Left forelimb (tissue), 1 donor: ENCODE measurements around the gene HOXB1.
A peak's percentile ranks its signal among the peaks of the same experiment; 100 is the strongest.
"Not testable (repeated sequence)": the region's sequence is repeated elsewhere in the genome, so short reads cannot be mapped to it uniquely, and the experiment has no call there.

ENCODE experiments used
- DNase-seq: peaks from one replicate; pipeline ENCODE4 v3.0.0-alpha.2; 2018; ENCODE audit warnings: low spot score

Gene HOXB1

DNA sequence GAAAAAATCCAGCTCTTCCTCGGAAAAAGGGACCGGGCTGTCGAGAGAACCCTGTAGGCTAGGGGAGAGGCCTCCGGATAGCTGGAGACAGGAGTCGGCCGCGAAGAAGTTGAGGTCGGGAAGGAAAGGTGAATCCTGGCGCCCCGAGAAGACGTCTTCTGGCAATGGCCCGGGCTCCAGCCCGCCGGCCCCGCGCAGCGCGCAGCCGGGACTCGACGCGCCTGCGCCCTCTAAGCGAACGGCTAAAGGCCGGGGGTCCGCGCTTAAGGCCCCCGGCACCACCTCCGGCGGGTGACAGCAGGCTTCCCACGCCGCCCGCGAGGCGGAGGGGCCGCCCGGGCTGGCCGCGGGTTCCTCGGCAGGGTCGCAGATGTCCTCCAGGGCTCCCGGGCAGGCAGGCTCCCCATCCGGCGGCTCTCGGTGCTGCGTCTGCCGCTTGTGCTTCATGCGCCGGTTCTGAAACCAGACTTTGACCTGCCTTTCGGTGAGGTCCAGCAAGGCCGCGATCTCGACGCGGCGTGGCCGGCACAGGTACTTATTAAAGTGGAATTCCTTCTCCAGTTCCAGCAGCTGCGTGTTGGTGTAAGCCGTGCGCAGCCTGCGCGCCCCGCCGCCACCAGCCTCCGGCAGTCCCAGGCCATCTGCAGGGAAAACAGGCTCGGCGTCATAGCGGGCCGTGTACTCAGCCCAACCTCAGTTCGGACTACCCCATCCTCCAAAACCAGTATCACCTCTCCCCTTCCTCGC, 12.5 kb upstream of the HOXB1 start:
- DNase-seq, result peak; percentile 72

DNA sequence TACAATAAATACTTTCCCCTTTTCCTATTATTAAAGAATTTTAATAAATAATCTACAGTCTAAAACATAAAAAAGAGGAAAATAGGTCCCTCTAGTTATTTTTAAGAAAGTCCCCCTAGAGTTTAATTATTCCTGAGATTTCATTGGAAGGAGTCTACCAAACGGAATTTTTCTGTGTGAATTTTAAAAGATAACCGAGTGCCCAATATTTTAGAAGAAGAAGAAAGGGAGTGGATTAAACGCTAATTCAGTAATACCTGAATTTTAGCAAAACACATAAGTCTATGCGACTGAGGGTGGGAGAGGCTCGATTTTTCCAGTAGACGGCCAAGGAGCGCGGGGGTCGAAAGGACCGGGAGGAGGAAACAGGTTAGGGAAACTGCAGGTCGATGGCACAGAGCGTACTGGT, 11.9 kb upstream of the HOXB1 start:
- DNase-seq, result no peak

DNA sequence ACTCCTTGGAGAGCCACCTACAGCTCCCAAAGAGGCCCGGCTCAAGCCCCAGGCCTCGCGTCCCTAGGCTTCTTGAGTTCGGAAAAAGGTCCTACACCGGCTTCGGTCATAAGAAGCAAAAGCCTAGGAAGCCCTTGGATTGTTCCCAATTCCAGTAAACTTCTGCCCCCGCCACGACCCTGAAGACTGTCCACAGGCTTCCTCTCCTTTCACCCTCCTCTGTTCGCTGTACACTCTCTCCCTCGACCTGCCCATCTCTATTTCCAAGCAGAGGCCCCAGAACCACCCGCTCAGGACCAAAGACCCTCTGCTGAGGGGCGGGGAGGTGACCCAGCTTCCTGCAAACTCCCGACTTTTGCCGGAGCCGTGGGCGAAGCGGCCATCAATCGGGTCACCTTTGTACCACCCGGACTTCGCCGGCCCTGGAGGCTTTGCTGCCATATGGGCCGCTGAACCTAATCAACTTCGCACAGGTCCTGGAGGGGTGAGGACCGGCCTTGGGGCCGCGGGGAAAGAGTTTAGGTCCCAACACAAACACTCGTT, 11.4 kb upstream of the HOXB1 start:
- no peak for DNase-seq

DNA sequence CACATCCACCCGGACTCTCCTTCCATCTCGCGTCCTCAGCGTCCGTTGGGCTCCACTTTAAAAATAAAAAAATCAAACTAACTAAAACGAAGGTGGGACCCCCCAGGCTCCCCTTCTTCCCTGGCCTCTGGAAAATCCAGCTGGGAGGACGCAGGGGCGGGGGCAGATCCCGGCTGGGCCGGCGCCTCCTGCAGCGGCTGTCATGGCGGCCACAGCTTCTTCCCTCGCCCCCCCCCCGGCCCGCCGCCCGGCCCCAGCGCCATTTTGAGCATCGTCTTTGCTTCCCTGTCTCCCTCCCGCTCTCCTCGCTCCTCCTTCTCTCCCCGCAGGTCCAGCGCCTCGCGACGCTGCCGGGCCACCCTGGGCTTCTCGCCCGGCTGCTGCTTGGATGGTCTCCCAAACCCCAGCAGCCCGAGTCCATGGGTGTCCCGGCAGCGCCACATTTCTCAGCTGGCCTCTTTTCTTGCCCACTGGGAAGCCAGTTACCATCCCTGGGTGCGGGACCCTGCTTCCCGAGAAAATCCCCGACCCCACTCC, 10.8 kb upstream of the HOXB1 start:
- DNase-seq, result peak; percentile 84

DNA sequence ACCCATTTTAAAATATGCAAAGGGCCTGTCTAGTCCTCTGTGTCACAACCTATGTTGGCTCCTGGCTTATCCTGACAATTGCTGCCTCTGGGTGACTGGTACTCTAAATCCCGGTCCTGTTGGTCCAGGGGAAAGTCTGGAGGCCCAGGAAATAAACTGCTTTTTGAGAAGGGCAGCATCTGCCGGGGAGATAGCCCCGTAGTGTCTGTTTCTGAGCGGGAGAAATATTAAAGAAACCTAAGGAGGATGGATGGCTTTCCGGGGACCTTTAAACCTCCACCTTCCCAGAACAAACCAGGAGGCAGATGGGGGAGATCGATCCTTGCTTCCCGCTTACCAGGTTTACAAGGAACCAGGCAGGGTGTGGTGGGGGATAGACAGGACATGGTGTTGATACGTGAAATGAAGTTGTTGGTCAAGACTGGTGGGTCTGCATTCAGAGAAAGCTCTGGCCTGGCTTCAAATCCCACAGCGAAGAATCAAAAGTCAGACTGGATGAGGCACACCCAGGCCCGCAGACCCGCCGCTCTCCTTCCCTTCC, 10.3 kb upstream of the HOXB1 start:
- no peak for DNase-seq

DNA sequence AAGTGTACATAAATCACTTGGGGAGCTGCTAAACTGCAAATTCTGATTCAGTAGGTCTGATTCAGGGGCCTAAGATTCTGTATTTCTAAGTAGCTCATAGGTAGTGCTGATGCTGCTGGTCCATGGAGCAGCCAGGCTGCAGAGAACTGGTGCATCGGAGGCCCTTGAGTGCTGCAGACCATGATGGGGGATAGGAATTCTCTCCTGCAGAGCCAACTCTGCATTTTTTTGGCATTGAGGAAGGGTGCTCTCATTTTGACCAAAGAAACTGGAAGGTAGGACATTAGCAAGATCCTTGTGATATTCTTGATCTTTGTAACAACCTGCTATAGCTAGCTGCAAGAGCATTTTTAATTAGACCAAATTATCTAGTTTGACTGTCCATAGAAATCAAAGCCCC, 9.4 kb upstream of the HOXB1 start:
- no peak for DNase-seq

DNA sequence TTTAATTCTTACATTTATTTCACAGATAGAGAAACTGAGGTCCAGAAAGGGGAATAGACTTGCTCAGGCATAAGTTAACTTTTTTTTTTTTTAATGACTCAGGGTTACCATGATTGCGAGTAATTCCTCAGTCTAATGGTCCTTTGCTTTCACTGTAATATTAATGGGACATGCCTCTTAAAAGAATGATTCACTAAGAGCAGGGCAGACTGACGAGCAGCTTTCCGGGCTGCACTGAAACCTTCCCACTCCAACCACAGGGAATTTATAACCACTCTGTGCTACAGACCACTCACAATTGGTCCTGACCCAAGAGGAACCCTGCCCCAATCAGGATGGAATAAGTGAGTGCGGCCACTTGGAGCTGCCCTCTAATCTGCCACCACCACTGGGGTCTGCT, 8.4 kb upstream of the HOXB1 start:
- no peak for DNase-seq

DNA sequence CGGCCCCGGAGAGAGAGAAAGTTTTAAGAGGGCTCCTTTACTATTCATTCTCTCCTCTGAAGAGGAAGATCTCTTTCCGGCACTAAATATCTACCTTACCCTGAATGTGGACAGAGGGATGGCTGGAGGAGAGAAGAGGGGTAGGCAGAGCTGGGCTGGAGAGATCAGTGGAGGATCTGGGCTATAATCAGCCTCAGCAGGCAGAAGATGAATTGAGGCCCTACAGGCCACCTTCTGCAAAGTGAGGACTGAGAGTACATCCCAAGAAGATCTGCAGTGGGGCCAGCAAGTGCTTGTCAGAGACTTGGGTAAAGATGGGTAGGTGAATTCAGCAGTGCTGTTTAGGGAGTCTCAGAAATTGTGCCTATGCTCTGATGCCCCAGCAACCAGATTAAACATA, 6.5 kb upstream of the HOXB1 start:
- no peak for DNase-seq

DNA sequence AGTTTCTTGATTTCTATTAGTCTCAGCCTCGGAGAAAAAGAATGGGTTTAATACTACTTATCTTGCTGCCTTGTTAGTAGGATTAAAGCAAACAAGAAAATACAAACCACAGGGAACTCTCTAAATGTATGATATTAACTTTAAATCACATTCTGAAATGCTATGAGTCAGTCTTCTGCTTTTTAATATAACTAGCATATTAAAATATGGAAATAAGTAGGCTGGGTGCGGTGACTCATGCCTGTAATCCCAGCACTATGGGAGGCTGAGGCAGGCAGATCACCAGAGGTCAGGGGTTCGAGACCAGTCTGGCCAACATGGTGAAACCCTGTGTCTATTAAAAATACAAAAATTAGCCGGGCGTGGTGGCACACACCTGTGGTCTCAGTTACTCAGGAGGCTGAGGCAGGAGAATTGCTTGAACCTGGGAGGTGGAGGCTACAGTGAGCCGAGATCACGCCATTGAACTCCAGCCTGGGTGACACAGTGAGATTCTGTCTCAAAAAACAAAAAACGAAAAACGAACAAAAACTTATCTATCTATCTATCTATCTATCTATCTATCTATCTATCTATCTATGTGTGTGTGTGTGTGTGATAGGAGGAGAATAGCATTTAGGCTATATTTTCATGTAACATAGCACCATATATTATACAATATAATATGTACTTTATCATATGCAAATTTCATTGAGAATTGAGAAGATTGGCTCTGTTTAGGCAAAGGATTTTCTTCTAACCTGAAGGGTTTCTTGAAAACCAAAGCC, 5.2 kb upstream of the HOXB1 start:
- not testable (repeated sequence) for DNase-seq

DNA sequence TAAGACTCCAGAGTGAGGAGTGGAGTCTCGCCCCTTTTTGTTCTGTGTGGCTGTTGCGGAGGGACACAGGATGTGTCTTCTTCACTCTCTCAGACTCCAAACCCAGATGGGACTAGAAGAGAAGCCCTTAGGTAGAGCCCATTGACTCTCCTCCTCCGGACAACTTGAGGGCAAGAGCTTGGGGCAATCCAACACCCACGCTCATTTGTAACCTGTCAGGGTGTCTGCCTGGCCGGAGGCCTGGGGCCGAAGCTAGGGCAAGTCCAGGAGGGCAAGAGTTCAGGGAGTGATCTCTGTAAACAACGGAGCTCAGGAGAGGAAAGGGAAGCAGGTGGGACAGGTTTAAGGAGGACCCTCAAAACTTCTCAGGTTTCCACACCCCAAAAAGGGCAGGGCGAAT, 1.4 kb upstream of the HOXB1 start:
- DNase-seq, result no peak

DNA sequence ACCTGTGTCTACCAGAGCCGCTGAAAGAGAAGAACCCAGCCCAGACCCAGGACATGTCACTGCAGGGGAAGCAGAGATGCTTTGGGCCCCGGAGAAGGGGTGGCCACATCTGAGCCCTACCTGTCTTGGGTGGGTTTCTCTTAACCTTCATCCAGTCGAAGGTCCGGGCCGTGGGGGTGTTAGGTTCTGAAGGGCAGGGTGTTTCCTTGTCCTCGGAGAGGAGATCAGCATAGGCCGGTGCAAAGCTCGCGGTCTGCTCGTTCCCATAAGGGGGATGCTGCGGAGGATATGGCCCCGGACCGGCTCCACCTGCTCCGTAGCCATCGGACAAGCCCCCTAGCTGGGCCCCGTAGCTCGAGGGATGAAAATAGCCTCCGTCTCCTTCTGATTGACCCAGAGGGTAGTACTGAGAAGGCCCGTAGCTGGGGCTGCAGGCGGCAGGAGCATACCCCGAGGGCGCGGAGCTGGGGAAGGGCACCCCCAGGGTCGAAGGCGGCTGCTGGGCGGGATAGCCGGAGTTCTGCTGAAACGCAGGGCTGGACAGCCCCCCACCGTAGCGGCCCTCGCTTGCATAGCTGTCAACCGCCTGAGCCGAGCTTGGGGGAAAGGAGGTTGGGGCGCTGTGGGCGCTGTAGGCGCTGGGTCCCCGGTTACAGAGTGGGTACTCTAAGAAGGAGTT, 464 bp downstream of the HOXB1 start:
- no peak for DNase-seq

DNA sequence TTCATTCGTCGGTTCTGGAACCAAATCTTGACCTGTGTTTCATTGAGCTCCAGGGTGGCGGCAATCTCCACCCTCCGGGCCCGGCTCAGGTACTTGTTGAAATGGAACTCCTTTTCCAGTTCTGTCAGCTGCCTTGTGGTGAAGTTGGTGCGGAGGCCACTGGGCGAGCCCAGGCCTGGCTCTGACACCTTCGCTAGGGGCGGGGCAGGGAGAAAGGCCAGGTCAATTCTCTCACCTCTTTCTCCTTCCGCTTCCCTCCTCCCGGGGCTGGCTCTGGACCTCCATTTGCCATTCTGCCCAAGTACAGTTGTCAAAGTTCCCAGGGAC, 1.2 kb downstream of the HOXB1 start:
- DNase-seq, result no peak

DNA sequence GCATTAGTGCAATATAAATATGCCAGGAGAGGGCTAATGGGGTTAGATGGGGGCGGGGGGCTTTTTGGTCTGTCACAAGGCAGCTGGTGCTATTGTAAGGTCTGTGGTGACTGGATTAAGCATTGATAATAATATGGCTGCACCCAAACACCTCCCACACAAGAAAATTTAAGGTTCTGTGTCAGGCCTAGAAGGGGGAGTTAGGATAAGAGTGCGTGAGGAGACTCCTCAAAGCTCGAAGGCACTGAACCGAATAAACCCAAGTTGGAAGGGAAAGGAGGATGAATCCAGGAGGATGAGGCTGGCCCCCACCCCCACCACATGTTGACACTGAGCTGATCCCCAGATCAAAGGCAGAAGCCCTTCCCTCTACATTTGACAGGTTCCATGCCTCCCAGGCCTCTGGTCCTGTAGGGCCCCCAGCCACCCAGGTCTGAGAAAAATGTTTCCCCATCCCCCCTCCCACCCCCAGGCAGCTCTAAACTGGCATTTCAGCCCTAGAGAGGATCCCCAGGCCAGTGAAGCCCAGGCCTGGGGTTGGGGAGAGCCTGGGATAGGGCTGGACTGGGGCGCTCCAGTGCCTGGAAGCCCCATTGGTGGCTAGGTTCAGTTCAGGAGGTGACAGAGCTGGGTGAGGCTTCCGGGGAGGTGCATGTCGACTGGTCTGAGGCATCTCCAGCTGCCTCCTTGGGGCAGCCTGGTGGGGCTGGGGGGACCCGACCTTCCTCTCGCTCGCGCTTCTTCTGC, 1.7 kb downstream of the HOXB1 start:
- DNase-seq, result no peak

DNA sequence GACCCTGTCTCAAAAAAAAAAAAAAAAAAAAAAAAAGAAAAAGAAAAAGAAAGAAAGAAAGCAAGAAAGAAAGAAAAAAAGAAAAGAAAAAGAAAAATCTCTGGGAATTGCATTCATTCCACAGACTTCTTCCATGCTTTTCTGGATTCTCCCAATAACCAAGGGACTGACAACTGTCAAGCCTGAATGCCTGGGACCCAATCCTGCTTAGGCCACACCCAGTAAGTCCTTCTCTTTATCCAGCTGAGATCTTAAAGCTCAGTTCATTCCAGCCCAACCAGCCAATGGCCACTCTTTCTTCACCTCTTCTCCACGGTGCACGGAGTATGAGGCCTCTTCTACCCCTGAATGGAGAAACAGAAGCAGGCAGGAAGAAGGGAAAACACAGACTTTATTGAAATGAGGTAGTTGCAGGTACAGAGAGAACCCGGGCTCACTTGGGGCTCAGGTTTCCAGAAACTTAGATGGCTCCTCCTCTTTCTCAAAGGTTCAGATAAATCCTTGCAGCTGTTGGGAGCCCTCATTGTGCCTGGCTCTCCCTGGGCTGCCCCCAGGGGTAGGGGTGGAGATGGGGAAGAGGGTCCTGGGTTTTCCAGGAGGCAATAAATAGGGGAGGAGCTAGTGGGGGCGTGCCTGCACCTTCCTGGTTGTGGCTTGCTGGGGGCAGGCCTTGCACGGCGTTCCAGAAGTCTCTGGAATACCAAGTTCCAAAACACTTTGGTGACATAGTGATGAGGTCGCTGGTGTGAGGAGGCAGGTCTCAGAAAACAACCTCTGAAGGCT, 2.5 kb downstream of the HOXB1 start:
- no peak for DNase-seq

DNA sequence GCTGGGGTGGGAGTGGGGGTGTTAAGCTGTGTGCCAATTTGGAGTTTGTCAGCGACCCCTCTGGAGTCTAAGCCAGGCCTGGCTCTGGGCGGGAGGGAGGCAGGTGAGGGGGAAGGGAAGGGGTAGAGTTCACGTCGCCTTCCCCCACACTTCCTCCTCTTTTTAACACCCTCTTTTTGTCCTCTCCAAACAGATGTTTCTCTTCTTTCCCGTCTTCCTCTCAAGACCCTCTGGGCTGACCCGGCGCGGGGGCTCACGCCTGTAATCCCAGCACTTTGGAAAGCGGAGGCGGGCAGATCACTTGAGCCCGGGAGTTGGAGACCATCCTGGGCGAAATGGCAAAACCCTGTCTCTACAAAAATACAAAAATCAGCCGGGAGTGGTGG, 3.3 kb downstream of the HOXB1 start:
- DNase-seq, result no peak

DNA sequence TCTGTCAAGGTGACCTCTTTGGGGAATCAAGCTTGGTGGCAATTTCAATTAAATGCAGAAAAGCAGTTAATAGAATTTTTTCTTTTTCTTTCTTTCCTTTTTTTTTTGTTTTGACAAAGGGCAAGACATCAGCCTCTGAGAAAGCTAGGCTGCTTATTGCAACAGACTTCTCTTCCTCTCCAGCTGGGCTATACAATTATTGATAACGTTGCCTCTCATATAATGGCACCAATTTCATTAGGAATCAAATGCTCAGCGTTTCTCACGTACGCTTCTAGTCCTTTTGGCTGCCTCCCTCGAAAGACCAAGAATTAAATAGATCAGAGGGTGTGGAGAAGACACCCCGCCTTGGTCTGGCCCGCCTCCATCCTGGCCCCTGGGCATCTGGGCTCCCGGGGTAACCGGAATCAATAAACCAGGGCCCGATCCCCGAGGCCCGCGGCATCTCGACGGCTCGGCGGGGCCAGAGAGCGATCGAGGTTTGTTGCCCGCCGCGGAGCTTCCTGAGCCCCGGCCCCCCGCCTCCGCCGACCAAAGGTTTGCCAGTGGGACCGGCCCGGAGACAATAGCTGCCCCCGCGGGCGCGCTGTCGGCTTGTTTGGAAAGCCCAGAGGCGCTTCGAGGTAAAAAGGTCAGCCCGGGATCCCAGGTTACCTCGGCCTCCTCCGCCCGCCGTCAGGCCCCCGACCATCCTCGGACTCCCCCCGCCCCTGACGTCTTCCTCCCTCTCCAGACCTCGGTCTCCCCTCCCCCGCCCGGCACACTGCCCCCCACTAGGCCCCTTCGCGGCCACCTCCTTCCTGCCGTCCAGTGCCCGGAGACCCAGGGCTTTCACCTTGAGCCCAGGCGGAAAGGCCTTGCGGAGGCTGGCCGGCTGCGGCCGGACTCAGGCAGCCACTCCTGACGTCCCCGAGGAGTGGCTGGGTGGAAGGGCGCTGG, 3.9 kb downstream of the HOXB1 start:
- DNase-seq, result no peak

DNA sequence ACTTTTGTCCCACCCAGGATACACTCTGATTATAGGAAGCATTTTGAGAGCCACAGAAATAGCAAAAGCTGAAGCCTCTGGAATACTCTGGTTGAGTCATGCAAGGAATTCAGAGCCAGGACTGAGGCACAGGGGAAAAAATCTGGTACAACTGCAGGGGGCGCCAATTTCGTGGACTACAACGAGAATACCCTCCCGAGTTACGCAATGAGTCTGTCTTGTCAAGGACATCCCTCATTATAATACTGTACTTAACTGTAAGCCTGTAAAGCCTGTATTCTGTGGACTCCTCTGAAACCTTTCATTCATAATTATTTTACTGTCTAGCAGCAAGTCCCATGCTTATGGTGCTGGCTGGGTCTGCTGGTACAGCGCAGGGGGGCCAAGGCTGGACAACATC, 7.8 kb downstream of the HOXB1 start:
- DNase-seq, result no peak

DNA sequence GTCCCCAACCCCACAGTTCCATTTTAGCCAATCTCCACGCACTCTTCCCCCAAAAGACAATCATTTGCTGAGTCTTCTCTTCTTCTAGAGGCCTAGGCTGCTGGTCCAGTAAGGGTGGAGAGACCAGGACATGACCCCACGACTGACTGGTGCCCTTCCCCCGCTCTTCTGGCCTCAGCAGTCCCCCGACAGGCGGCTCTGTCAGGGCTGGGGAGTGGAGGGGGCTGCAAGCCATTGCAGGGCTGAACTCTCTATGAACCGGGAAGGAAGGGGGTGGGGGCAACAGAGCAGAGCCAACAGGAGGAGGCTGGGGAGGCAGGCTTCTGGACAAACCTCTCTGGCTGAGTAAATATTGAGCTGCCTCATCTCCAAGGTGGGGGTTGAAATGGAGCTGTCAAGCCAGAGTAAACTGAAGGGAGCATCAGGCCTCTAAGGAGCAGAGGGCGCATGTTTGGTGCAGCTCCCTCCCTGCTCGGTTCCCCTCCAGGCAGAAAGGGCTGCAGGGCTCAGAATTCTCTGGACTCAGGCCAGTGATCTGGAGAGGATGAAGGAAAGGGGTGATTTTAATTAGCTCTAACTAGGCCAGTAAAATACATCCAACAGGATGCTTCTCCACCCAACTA, 8.7 kb downstream of the HOXB1 start:
- no peak for DNase-seq

DNA sequence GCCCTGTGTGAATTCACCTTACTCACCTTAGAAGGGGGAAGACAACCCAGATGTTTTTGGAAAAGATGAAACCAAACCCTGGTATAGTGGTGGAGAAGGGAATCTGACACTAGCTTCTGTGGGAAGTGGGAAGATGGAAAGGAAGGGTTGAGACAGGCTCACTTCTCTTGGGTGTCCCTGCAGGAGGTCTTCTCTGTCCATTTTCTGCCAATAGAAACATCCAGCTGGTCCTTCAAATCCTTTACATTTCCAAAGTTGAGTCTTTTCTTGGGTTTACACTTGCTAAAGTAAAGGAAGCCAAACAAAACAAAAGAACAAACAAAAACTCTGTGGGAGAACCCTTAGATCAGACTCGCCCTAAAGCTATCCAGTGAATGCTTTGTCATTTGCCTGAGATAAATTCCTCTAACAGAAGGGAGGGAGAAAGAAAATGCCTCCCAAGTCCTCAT, 10.2 kb downstream of the HOXB1 start:
- no peak for DNase-seq
